GM12891 (cell line): ENCODE measurements around the gene PLEKHD1.

Experiments
- POLR2A ChIP-seq: IDR thresholded peaks from 2 replicates; pipeline ENCODE4 v1.6.1; 2011; ENCODE audit warnings: low read depth, low read length, control low read depth
- POLR2AphosphoS5 ChIP-seq: IDR thresholded peaks from 2 replicates; pipeline ENCODE4 v1.6.1; 2011; ENCODE audit warnings: low read depth, low read length, control low read depth
- TAF1 ChIP-seq: IDR thresholded peaks from 2 replicates; pipeline ENCODE4 v1.6.1; 2011; ENCODE audit warnings: low read depth, low read length, control low read depth

DNA sequence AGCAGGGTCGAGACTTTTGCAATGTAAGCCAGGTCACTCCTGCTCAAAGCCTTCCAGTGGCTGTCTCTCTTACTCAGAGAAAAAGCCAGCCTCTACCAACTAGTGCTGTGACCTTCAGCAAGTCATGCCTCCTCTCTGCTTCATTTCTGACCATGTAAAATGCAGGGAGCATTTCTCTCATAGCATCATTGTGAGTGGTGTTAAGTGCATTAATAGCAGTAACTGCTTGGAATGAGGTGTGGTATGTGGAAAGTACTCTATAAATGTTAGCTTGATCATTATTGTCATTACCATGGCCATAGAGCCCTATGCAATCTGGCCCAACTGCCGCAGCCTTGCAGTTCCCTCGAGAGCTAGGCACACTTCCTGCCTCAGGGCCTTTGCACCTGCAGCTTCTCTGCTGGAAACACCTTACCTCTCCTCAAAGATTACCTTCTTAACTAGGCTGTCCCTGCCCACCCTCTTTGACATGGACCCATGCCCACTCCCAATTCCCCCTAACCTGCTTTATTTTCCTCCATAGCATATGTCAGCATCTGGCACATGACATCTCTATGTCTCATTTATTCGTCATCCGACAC is 10.9 kb downstream of the PLEKHD1 start:
- TF ChIP-seq TAF1, result no peak
- TF ChIP-seq POLR2AphosphoS5, result no peak
- TF ChIP-seq POLR2A, result no peak
